Activated T-cell treated with anti-CD3 and anti-CD28 coated beads, Interleukin-2, amount 50 U/mL, for 72 hours (primary cell): Measurements from ENCODE around the gene ROGDI. TPM values are rescaled to one million over a fixed set of nuclear protein-coding genes. Genes with fewer than 3 reads are reported as not detected.

Experiments
- ATAC-seq, 2 donors: fragments of 150-1000 bp; cut with Tn5 transposase; replicated peaks in 1 of 2; 2 replicates each; pipeline ENCODE4 v1.10.0; 2021; ENCODE audit warnings: moderate library complexity in 2 of 2, mild to moderate bottlenecking in 1 of 2
- DNase-seq, 2 donors: peaks; one replicate each; pipeline ENCODE4 v3.0.0; 2021 to 2022; ENCODE audit warnings: mixed read lengths in 1 of 2
- H3K27ac Mint-ChIP-seq: one replicate; pipeline ENCODE4 v1.8.0; 2022; ENCODE audit warnings: mild to moderate bottlenecking, moderate library complexity, mixed read lengths
- H3K27me3 Mint-ChIP-seq: one replicate; pipeline ENCODE4 v1.8.0; 2022; ENCODE audit warnings: low read depth, mixed read lengths
- H3K36me3 Mint-ChIP-seq, 2 donors: one replicate each; pipeline ENCODE4 v1.8.0; 2022; ENCODE audit warnings: mixed read lengths in 2 of 2, mild to moderate bottlenecking in 1 of 2; ENCODE audit not compliant: insufficient read depth in 2 of 2
- H3K4me1 Mint-ChIP-seq: one replicate; pipeline ENCODE4 v1.8.0; 2022; ENCODE audit warnings: low read depth, mixed read lengths
- H3K4me3 Mint-ChIP-seq, 2 donors: one replicate each; pipeline ENCODE4 v1.8.0; 2022; ENCODE audit warnings: mild to moderate bottlenecking in 2 of 2, mixed read lengths in 2 of 2, moderate library complexity in 2 of 2
- H3K9me3 Mint-ChIP-seq, 2 donors: one replicate each; pipeline ENCODE4 v1.8.0; 2022; ENCODE audit warnings: mixed read lengths in 2 of 2
- total RNA-seq, 2 donors: library from RNA; stranded (reverse); gene quantifications; one replicate each; pipeline ENCODE4 v1.2.3, GENCODE V29; 2022

The ROGDI gene
- total RNA-seq: 1 to 10 TPM; 3.7 to 7.4 TPM

- Mint-ChIP-seq H3K4me1 (peaks cover 13% of the 10 kb centered on the region), H3K27me3 (no peaks in the 10 kb centered on the region), H3K9me3 (no peaks in the 10 kb centered on the region), H3K27ac (no peak within 1 kb of the TSS), H3K36me3 (peaks cover 0 to 3% of the 10 kb centered on the region in 2 donors), H3K4me3 (peak within 1 kb of the TSS; percentile 86 to 90)
- DNase-seq: peak; percentile 76 to 82
- peak; percentile 58 to 63 for ATAC-seq
These were observed at the start of gene ROGDI for GRCh38 chr16:4801962-4802658. ROGDI (minus strand) TSS chr16:4802633; CDS start chr16:4802571, 62 bp downstream.

GRCh38 chr16:4850211-4850610 is 47.8 kb upstream of the ROGDI start:
- ATAC-seq: no peak
- DNase-seq: no peak
- peaks cover 54% of the 10 kb centered on the region for H3K4me1 Mint-ChIP-seq
- H3K27ac Mint-ChIP-seq: no peak overlapping the region
- H3K36me3 Mint-ChIP-seq: peaks cover 0 to 10% of the 10 kb centered on the region in 2 donors
- H3K9me3 Mint-ChIP-seq: no peaks in the 10 kb centered on the region
- no peaks in the 10 kb centered on the region for H3K27me3 Mint-ChIP-seq
- H3K4me3 Mint-ChIP-seq: peak overlapping the region; percentile 40 to 50

- no peaks in the 10 kb centered on the region for H3K27me3 Mint-ChIP-seq
These were observed 45.5 kb upstream of the ROGDI start for GRCh38 chr16:4847774-4848587.

GRCh38 chr16:4846901-4847773 is 44.7 kb upstream of the ROGDI start, which contains the start of the genes GLYR1 and UBN1:
GLYR1 (minus strand) TSS chr16:4847288; CDS start chr16:4847265, 23 bp downstream.
UBN1 (plus strand) TSS chr16:4847481; CDS start chr16:4852918, 5,437 bp downstream.
- Mint-ChIP-seq H3K4me1 (peaks cover 53% of the 10 kb centered on the region), H3K27me3 (no peaks in the 10 kb centered on the region), H3K4me3 (peak within 1 kb of the TSS; percentile 92 to 98), H3K27ac (peak within 1 kb of the TSS; percentile 87), H3K36me3 (peaks cover 2 to 6% of the 10 kb centered on the region in 2 donors), H3K9me3 (no peaks in the 10 kb centered on the region)
- ATAC-seq: peak; percentile 92 to 95
- peak; percentile 100 for DNase-seq

More at GRCh38 chr16:4847774-4848587, 45.5 kb upstream of the ROGDI start:
- H3K4me1 Mint-ChIP-seq: peaks cover 55% of the 10 kb centered on the region
- H3K27ac Mint-ChIP-seq: peak overlapping the region; percentile 74
- peak overlapping the region; percentile 88 to 95 for H3K4me3 Mint-ChIP-seq
- ATAC-seq: peak; percentile 15 to 22
- peak; percentile 48 to 58 for DNase-seq
- no peaks in the 10 kb centered on the region for H3K9me3 Mint-ChIP-seq
- H3K36me3 Mint-ChIP-seq: peaks cover 2 to 3% of the 10 kb centered on the region in 2 donors

- peaks cover 48% of the 10 kb centered on the region for H3K4me1 Mint-ChIP-seq
- peaks cover 2 to 6% of the 10 kb centered on the region in 2 donors for H3K36me3 Mint-ChIP-seq
- H3K9me3 Mint-ChIP-seq: no peaks in the 10 kb centered on the region
- no peaks in the 10 kb centered on the region for H3K27me3 Mint-ChIP-seq
- H3K27ac Mint-ChIP-seq: peak overlapping the region; percentile 86
- peak overlapping the region; percentile 89 to 95 for H3K4me3 Mint-ChIP-seq
- ATAC-seq: no peak
- peak; percentile 27 for DNase-seq
These were observed 44.1 kb upstream of the ROGDI start for GRCh38 chr16:4846503-4846900.

- Mint-ChIP-seq H3K27ac (peak overlapping the region; percentile 67), H3K9me3 (no peaks in the 10 kb centered on the region), H3K36me3 (peaks cover 6 to 26% of the 10 kb centered on the region in 2 donors), H3K27me3 (no peaks in the 10 kb centered on the region), H3K4me1 (peaks cover 9% of the 10 kb centered on the region), H3K4me3 (no peak overlapping the region)
- ATAC-seq: no peak
- no peak for DNase-seq
These were observed 38.6 kb upstream of the ROGDI start for GRCh38 chr16:4840984-4841383.

GRCh38 chr16:4839942-4840341 is 37.5 kb upstream of the ROGDI start:
- peaks cover 2% of the 10 kb centered on the region for H3K4me1 Mint-ChIP-seq
- H3K27me3 Mint-ChIP-seq: no peaks in the 10 kb centered on the region
- no peak overlapping the region for H3K4me3 Mint-ChIP-seq
- H3K36me3 Mint-ChIP-seq: peaks cover 6 to 24% of the 10 kb centered on the region in 2 donors
- ATAC-seq (no peak), DNase-seq (no peak)
- no peaks in the 10 kb centered on the region for H3K9me3 Mint-ChIP-seq
- no peak overlapping the region for H3K27ac Mint-ChIP-seq

- Mint-ChIP-seq H3K36me3 (peaks cover 4 to 23% of the 10 kb centered on the region in 2 donors), H3K4me1 (peaks cover 8% of the 10 kb centered on the region), H3K9me3 (no peaks in the 10 kb centered on the region), H3K27ac (no peak overlapping the region), H3K4me3 (no peak overlapping the region), H3K27me3 (no peaks in the 10 kb centered on the region)
- no peak for ATAC-seq
- DNase-seq: no peak
These were observed 35.5 kb upstream of the ROGDI start for GRCh38 chr16:4837733-4838501.

GRCh38 chr16:4836727-4837126 is 34.3 kb upstream of the ROGDI start:
- no peaks in the 10 kb centered on the region for H3K9me3 Mint-ChIP-seq
- DNase-seq (no peak), ATAC-seq (no peak)
- H3K4me1 Mint-ChIP-seq: peaks cover 8% of the 10 kb centered on the region
- no peaks in the 10 kb centered on the region for H3K27me3 Mint-ChIP-seq
- H3K4me3 Mint-ChIP-seq: no peak overlapping the region
- H3K27ac Mint-ChIP-seq: peak overlapping the region; percentile 10
- peaks cover 7 to 31% of the 10 kb centered on the region in 2 donors for H3K36me3 Mint-ChIP-seq

GRCh38 chr16:4833584-4833983 is 31.2 kb upstream of the ROGDI start:
- H3K4me3 Mint-ChIP-seq: no peak overlapping the region
- DNase-seq (no peak), ATAC-seq (no peak)
- H3K4me1 Mint-ChIP-seq: peaks cover 8% of the 10 kb centered on the region
- no peaks in the 10 kb centered on the region for H3K27me3 Mint-ChIP-seq
- peaks cover 10 to 32% of the 10 kb centered on the region in 2 donors for H3K36me3 Mint-ChIP-seq
- no peaks in the 10 kb centered on the region for H3K9me3 Mint-ChIP-seq
- H3K27ac Mint-ChIP-seq: peak overlapping the region; percentile 20

GRCh38 chr16:4832698-4833343 is 30.4 kb upstream of the ROGDI start:
- ATAC-seq: no peak

More at GRCh38 chr16:4832698-4833343, 30.4 kb upstream of the ROGDI start:
- peaks cover 10 to 32% of the 10 kb centered on the region in 2 donors for H3K36me3 Mint-ChIP-seq
- DNase-seq: no peak
- no peak overlapping the region for H3K27ac Mint-ChIP-seq
- no peaks in the 10 kb centered on the region for H3K27me3 Mint-ChIP-seq
- no peak overlapping the region for H3K4me3 Mint-ChIP-seq
- no peaks in the 10 kb centered on the region for H3K9me3 Mint-ChIP-seq
- peaks cover 8% of the 10 kb centered on the region for H3K4me1 Mint-ChIP-seq
